Activated CD8-positive, alpha-beta memory T cell treated with anti-CD3 and anti-CD28 coated beads, Interleukin-2, amount 50 U/mL, for 1 hour (primary cell): Measurements from ENCODE around the gene COMP.

Experiments
- DNase-seq: peaks from one replicate; pipeline ENCODE4 v3.0.0-alpha.2; 2020; ENCODE audit errors: extremely low read depth

Gene COMP

GRCh38 chr19:18803550-18804138 is 12.5 kb upstream of the COMP start:
- no peak for DNase-seq

- DNase-seq: no peak
Observed at GRCh38 chr19:18802354-18802753, 11.2 kb upstream of the COMP start.

- no peak for DNase-seq
Observed at GRCh38 chr19:18800636-18801035, 9.5 kb upstream of the COMP start.

- no peak for DNase-seq
Observed at GRCh38 chr19:18800079-18800478, 9.0 kb upstream of the COMP start.

GRCh38 chr19:18799389-18799970 is 8.4 kb upstream of the COMP start:
- DNase-seq: no peak

GRCh38 chr19:18798384-18799352 is 7.6 kb upstream of the COMP start:
- no peak for DNase-seq

GRCh38 chr19:18796239-18796638 is 5.1 kb upstream of the COMP start:
- no peak for DNase-seq

GRCh38 chr19:18795540-18795939 is 4.4 kb upstream of the COMP start:
- DNase-seq: no peak

- no peak for DNase-seq
Observed at GRCh38 chr19:18794692-18795091, 3.6 kb upstream of the COMP start.

- no peak for DNase-seq
Observed at GRCh38 chr19:18794029-18794313, 2.9 kb upstream of the COMP start.

GRCh38 chr19:18793144-18794028 is 2.3 kb upstream of the COMP start:
- no peak for DNase-seq

- DNase-seq: no peak
Observed at GRCh38 chr19:18792661-18793060, 1.6 kb upstream of the COMP start.

GRCh38 chr19:18791315-18791678 is 192 bp upstream of the COMP start:
- DNase-seq: no peak

GRCh38 chr19:18789883-18790565 is 1.1 kb downstream of the COMP start:
- DNase-seq: no peak

- DNase-seq: no peak
Observed at GRCh38 chr19:18789422-18789869, 1.7 kb downstream of the COMP start.

GRCh38 chr19:18788529-18789421 is 2.3 kb downstream of the COMP start:
- no peak for DNase-seq

- DNase-seq: peak; percentile 14
Observed at GRCh38 chr19:18785179-18786124, 5.7 kb downstream of the COMP start.

GRCh38 chr19:18784786-18785120 is 6.4 kb downstream of the COMP start:
- DNase-seq: no peak
